HEK293 (cell line): Measurements from ENCODE around the gene PVRIG.
"Not testable (repeated sequence)": the region's sequence is repeated elsewhere in the genome, so short reads cannot be mapped to it uniquely, and the experiment has no call there.

Source experiments
- CTCF ChIA-PET: fragments of 350-600 bp; formaldehyde crosslinking; extraction: SDS; loops from one replicate; lab custom pipeline; 2021; ENCODE audit warnings: antibody characterized with exemption; lab: Yijun Ruan, JAX
- POLR2A ChIA-PET: fragments of 300-600 bp; formaldehyde crosslinking; extraction: SDS; loops from one replicate; lab custom pipeline; 2020; ENCODE audit warnings: antibody characterized with exemption, inconsistent platforms; lab: Yijun Ruan, JAX
- H3K27ac ChIP-seq: fragments of 200-500 bp; sonication (Bioruptor generic); 2 replicates; pipeline ENCODE4 v1.5.1; 2014; ENCODE audit warnings: low read depth, low read length, control low read depth, inconsistent platforms; ENCODE audit errors: extremely low read depth
- H3K36me3 ChIP-seq, 2 experiments: fragments of 200-500 bp in 1 of 2; sonication (Bioruptor generic) in 1 of 2; 1 replicate in 1 of 2; 2 replicates in 1 of 2; pipeline ENCODE4 v1.5.1; 2014 to 2017; ENCODE audit warnings: inconsistent platforms in 2 of 2, low read length in 2 of 2; ENCODE audit not compliant: control insufficient read depth in 2 of 2, insufficient read depth in 1 of 2
- H3K4me1 ChIP-seq: fragments of 200-500 bp; sonication (Bioruptor generic); 2 replicates; pipeline ENCODE4 v1.5.1; 2014; ENCODE audit warnings: mild to moderate bottlenecking, low read length, inconsistent platforms; ENCODE audit not compliant: control insufficient read depth, insufficient read depth
- H3K4me3 ChIP-seq: 2 replicates; pipeline ENCODE4 v1.5.1; 2011; ENCODE audit warnings: low read depth, mild to moderate bottlenecking, control low read depth, low read length, moderate library complexity
- H3K9me3 ChIP-seq: fragments of 200-500 bp; sonication (Bioruptor generic); 2 replicates; pipeline ENCODE4 v1.5.1; 2014; ENCODE audit warnings: low read depth, low read length, inconsistent platforms; ENCODE audit not compliant: control insufficient read depth, insufficient read depth
- EGR2 ChIP-seq: fragments of 450-650 bp; formaldehyde crosslinking; IDR thresholded peaks from 2 replicates; pipeline ENCODE4 v1.5.1; 2016; ENCODE audit warnings: low read depth, missing biosample characterization, missing genetic modification characterization
- KLF7 ChIP-seq: fragments of 450-650 bp; formaldehyde crosslinking; IDR thresholded peaks from 2 replicates; pipeline ENCODE4 v1.5.1; 2016; ENCODE audit warnings: missing biosample characterization, missing genetic modification characterization, borderline replicate concordance
- TCF7L2 ChIP-seq: IDR thresholded peaks from 2 replicates; pipeline ENCODE4 v1.6.1; 2011; ENCODE audit warnings: low read depth, mild to moderate bottlenecking, inconsistent platforms, low read length, moderate library complexity, borderline replicate concordance
- ZBTB1 ChIP-seq: fragments of 450-650 bp; formaldehyde crosslinking; IDR thresholded peaks from 2 replicates; pipeline ENCODE4 v1.5.1; 2016; ENCODE audit warnings: missing biosample characterization, missing genetic modification characterization
- ZFHX2 ChIP-seq: fragments of 450-650 bp; formaldehyde crosslinking; conservative IDR thresholded peaks from 2 replicates; pipeline ENCODE4 v1.5.1; 2016; ENCODE audit warnings: missing biosample characterization, missing genetic modification characterization
- ZNF10 ChIP-seq: fragments of 450-650 bp; formaldehyde crosslinking; IDR thresholded peaks from 2 replicates; pipeline ENCODE4 v1.5.1; 2017; ENCODE audit warnings: missing biosample characterization, missing genetic modification characterization
- ZNF138 ChIP-seq: fragments of 450-650 bp; formaldehyde crosslinking; IDR thresholded peaks from 2 replicates; pipeline ENCODE4 v1.5.1; 2016; ENCODE audit warnings: missing biosample characterization, missing genetic modification characterization, borderline replicate concordance
- ZNF157 ChIP-seq: fragments of 450-650 bp; formaldehyde crosslinking; IDR thresholded peaks from 2 replicates; pipeline ENCODE4 v1.5.1; 2016; ENCODE audit warnings: missing biosample characterization, missing genetic modification characterization
- ZNF19 ChIP-seq: fragments of 450-650 bp; formaldehyde crosslinking; IDR thresholded peaks from 2 replicates; pipeline ENCODE4; 2016; ENCODE audit warnings: missing biosample characterization, missing genetic modification characterization, low read depth
- ZNF302 ChIP-seq: fragments of 450-650 bp; formaldehyde crosslinking; IDR thresholded peaks from 2 replicates; pipeline ENCODE4 v1.5.1; 2016; ENCODE audit warnings: missing biosample characterization, missing genetic modification characterization, low read depth
- ZNF350 ChIP-seq: fragments of 450-650 bp; formaldehyde crosslinking; IDR thresholded peaks from 2 replicates; pipeline ENCODE4 v1.5.0; 2017; ENCODE audit warnings: missing biosample characterization, mild to moderate bottlenecking, missing genetic modification characterization
- ZNF548 ChIP-seq: fragments of 450-650 bp; formaldehyde crosslinking; IDR thresholded peaks from 2 replicates; pipeline ENCODE4 v1.5.1; 2016; ENCODE audit warnings: missing biosample characterization, missing genetic modification characterization
- ZNF600 ChIP-seq: fragments of 450-650 bp; formaldehyde crosslinking; IDR thresholded peaks from 2 replicates; pipeline ENCODE4 v1.5.1; 2016; ENCODE audit warnings: missing biosample characterization, missing genetic modification characterization
- ZNF76 ChIP-seq: fragments of 450-650 bp; formaldehyde crosslinking; IDR thresholded peaks from 2 replicates; pipeline ENCODE4; 2016; ENCODE audit warnings: low read depth, missing biosample characterization, missing genetic modification characterization, borderline replicate concordance
- TF ChIP-seq, protein P1 (sequence below): fragments of 450-650 bp; formaldehyde crosslinking; IDR thresholded peaks from 2 replicates; pipeline ENCODE4 v1.5.1; 2016; ENCODE audit warnings: missing biosample characterization, missing genetic modification characterization, low read depth
- TF ChIP-seq, protein P2 (sequence below): fragments of 450-650 bp; formaldehyde crosslinking; IDR thresholded peaks from 2 replicates; pipeline ENCODE4 v1.5.1; 2016; ENCODE audit warnings: missing biosample characterization, missing genetic modification characterization
- TF ChIP-seq, protein P3 (sequence below): fragments of 450-650 bp; formaldehyde crosslinking; optimal IDR thresholded peaks from 2 replicates; pipeline ENCODE3; 2016; ENCODE audit warnings: missing biosample characterization, mild to moderate bottlenecking, missing genetic modification characterization
- TF ChIP-seq, protein P4 (sequence below): fragments of 450-650 bp; formaldehyde crosslinking; IDR thresholded peaks from 2 replicates; pipeline ENCODE4 v1.5.1; 2016; ENCODE audit warnings: missing biosample characterization, missing genetic modification characterization

PVRIG gene

DNA sequence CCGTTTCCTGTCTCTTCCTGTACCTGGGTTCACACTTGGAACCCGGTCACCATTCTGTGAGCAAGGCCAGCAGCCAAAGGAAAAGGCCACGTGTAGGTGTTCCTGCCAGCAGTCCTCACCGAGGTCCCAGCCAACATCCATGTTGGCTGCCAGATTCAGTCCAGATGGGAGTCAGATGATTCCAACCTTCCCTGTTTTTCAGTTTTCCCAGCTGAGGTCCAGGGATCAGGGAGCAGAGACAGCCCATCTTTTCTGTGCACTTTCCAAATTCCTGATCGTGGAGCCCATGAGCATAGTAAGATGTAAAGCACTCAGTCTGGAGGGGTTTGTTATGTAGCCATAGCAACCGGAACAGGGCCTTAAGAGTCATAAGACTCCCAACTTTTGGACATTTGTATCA is 3.9 kb upstream of the PVRIG start:
- no peaks in the 10 kb centered on the region for H3K36me3 ChIP-seq
- TF ChIP-seq ZNF350 (no peak), ZNF157 (tag by site-specific recombination) (no peak), KLF7 (tag by site-specific recombination) (no peak), ZNF138 (tag by site-specific recombination) (no peak), ZNF10 (tag by site-specific recombination) (no peak), ZNF548 (tag by site-specific recombination) (no peak), ZNF302 (tag by site-specific recombination) (no peak)
- TF ChIP-seq, protein P1, sequence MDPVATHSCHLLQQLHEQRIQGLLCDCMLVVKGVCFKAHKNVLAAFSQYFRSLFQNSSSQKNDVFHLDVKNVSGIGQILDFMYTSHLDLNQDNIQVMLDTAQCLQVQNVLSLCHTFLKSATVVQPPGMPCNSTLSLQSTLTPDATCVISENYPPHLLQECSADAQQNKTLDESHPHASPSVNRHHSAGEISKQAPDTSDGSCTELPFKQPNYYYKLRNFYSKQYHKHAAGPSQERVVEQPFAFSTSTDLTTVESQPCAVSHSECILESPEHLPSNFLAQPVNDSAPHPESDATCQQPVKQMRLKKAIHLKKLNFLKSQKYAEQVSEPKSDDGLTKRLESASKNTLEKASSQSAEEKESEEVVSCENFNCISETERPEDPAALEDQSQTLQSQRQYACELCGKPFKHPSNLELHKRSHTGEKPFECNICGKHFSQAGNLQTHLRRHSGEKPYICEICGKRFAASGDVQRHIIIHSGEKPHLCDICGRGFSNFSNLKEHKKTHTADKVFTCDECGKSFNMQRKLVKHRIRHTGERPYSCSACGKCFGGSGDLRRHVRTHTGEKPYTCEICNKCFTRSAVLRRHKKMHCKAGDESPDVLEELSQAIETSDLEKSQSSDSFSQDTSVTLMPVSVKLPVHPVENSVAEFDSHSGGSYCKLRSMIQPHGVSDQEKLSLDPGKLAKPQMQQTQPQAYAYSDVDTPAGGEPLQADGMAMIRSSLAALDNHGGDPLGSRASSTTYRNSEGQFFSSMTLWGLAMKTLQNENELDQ (tag by site-specific recombination), result no peak
- TF ChIP-seq, protein P2, sequence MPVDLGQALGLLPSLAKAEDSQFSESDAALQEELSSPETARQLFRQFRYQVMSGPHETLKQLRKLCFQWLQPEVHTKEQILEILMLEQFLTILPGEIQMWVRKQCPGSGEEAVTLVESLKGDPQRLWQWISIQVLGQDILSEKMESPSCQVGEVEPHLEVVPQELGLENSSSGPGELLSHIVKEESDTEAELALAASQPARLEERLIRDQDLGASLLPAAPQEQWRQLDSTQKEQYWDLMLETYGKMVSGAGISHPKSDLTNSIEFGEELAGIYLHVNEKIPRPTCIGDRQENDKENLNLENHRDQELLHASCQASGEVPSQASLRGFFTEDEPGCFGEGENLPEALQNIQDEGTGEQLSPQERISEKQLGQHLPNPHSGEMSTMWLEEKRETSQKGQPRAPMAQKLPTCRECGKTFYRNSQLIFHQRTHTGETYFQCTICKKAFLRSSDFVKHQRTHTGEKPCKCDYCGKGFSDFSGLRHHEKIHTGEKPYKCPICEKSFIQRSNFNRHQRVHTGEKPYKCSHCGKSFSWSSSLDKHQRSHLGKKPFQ (tag by site-specific recombination), result no peak
- TF ChIP-seq, protein P3, sequence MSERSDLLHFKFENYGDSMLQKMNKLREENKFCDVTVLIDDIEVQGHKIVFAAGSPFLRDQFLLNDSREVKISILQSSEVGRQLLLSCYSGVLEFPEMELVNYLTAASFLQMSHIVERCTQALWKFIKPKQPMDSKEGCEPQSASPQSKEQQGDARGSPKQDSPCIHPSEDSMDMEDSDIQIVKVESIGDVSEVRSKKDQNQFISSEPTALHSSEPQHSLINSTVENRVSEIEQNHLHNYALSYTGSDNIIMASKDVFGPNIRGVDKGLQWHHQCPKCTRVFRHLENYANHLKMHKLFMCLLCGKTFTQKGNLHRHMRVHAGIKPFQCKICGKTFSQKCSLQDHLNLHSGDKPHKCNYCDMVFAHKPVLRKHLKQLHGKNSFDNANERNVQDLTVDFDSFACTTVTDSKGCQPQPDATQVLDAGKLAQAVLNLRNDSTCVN (tag by site-specific recombination), result no peak
- TF ChIP-seq, protein P4, sequence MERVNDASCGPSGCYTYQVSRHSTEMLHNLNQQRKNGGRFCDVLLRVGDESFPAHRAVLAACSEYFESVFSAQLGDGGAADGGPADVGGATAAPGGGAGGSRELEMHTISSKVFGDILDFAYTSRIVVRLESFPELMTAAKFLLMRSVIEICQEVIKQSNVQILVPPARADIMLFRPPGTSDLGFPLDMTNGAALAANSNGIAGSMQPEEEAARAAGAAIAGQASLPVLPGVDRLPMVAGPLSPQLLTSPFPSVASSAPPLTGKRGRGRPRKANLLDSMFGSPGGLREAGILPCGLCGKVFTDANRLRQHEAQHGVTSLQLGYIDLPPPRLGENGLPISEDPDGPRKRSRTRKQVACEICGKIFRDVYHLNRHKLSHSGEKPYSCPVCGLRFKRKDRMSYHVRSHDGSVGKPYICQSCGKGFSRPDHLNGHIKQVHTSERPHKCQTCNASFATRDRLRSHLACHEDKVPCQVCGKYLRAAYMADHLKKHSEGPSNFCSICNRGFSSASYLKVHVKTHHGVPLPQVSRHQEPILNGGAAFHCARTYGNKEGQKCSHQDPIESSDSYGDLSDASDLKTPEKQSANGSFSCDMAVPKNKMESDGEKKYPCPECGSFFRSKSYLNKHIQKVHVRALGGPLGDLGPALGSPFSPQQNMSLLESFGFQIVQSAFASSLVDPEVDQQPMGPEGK, result no peak
- H3K4me1 ChIP-seq, result no peaks in the 10 kb centered on the region
- ChIA-PET CTCF (interaction anchor here (0.7 to 4.9 kb wide), 7 partner anchors 23 to 209 kb away, joined by 3 to 119 read pairs (median 4); no protein-coding TSS in a partner anchor), POLR2A (interaction anchor here (0.6 kb wide), 1 partner anchor 214 kb away, joined by 3 read pairs; no protein-coding TSS in a partner anchor)
- no peak overlapping the region for H3K4me3 ChIP-seq
- H3K27ac ChIP-seq, result no peak overlapping the region
- no peaks in the 10 kb centered on the region for H3K9me3 ChIP-seq

DNA sequence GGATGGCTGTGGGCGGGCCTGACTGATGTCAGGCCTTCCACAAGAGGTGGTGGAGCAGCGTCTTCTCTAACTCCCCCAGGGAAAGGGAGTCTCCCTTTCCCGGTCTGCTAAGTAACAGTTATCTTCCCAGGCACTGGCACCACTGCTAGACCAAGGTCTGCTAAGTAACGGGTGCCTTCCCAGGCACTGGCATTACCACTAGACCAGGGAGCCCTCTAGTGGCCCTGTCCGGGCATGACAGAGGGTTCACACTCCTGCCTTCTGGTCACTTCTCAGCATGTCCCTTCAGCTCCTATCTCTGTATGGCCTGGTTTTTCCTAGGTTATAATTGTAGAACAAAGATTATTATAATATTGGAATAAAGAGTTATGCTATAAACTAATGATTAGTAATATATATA is 1.8 kb upstream of the PVRIG start:
- H3K4me3 ChIP-seq, H3K9me3 ChIP-seq, H3K27ac ChIP-seq, H3K4me1 ChIP-seq, H3K36me3 ChIP-seq: not testable (repeated sequence)
- CTCF ChIA-PET, result interaction anchor here (0.5 to 4.9 kb wide), 19 partner anchors 9 to 363 kb away, joined by 3 to 119 read pairs (median 4); partner anchors contain the start of gene MBLAC1
- POLR2A ChIA-PET, result interaction anchor here (1.2 to 2.0 kb wide), 2 partner anchors 85 to 128 kb away, joined by 3 to 7 read pairs; no protein-coding TSS in a partner anchor

DNA sequence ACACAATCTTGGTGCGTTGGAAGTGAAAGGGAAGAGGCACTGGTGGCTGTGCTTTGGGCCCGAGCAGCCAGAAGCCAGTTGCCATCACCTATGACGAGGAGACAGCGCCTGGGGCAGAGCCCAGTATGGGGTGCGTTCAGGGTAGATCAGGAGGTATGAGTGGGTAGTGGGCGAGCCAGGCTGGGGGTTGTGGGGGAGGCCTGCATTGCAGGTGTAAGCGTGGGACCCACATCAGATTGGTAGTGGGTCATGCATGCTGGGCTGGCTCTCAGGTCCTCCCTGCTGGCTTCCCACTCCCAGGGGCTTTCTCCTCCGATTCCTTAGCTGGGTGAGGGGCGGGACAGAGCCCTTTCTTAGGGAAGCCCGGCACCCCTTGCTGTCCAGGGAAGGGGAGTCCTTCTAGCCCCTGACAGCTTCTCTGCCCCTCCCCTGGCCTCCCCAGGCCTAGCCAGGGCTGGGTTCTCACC is 445 bp upstream of the PVRIG start:
- H3K36me3 ChIP-seq, result peaks cover 0 to 7% of the 10 kb centered on the region in 2 experiments; a peak in 1 of 3 replicates
- TF ChIP-seq ZNF302 (tag by site-specific recombination) (no peak), ZBTB1 (tag by site-specific recombination) (no peak), ZFHX2 (no peak; the same call in 1 of the 2 replicates), EGR2 (tag by site-specific recombination) (peak; percentile 33; the same call in 1 of the 2 replicates), ZNF19 (no peak), ZNF76 (tag by site-specific recombination) (no peak), TCF7L2 (no peak), ZNF600 (0 out of 2 replicates have a peak, but pooled peaks have one; percentile 38)
- ChIA-PET CTCF (interaction anchor here (4.9 kb wide), 1 partner anchor 86 kb away, joined by 119 read pairs; no protein-coding TSS in a partner anchor), POLR2A (no interaction called here)
- H3K4me3 ChIP-seq, result no peak overlapping the region
- H3K4me1 ChIP-seq, result no peaks in the 10 kb centered on the region
- H3K9me3 ChIP-seq, result no peaks in the 10 kb centered on the region
- H3K27ac ChIP-seq, result no peak overlapping the region
